GM12874 (cell line): ENCODE measurements around the gene CDK5RAP2.

Experiments used
- TF ChIP-seq, protein P1 (sequence below): IDR thresholded peaks from 2 replicates; pipeline ENCODE4 v1.5.1; 2011; ENCODE audit warnings: low read depth, mild to moderate bottlenecking, control low read depth, low read length, moderate library complexity; ENCODE audit not compliant: insufficient read depth

Gene CDK5RAP2

DNA sequence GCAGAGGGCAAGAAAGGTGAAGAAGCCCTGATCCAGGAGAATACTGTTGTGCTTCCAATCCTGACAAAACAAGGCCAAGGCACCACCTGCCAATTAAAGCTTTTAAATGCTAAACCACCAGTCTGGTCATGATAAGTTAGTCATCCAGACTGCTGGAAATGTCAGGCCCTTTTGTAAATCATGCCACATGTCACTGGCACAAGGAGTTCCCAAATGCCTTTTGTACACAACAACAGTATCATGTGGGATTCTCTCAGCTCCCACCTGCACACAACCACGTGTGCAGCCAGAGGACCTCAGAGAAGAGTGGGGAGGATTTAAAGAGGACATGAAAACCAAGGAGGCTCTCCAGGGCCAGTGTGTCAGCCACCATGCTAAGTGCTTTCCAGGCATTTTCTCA is 99.3 kb downstream of the CDK5RAP2 start:
- TF ChIP-seq, protein P1, sequence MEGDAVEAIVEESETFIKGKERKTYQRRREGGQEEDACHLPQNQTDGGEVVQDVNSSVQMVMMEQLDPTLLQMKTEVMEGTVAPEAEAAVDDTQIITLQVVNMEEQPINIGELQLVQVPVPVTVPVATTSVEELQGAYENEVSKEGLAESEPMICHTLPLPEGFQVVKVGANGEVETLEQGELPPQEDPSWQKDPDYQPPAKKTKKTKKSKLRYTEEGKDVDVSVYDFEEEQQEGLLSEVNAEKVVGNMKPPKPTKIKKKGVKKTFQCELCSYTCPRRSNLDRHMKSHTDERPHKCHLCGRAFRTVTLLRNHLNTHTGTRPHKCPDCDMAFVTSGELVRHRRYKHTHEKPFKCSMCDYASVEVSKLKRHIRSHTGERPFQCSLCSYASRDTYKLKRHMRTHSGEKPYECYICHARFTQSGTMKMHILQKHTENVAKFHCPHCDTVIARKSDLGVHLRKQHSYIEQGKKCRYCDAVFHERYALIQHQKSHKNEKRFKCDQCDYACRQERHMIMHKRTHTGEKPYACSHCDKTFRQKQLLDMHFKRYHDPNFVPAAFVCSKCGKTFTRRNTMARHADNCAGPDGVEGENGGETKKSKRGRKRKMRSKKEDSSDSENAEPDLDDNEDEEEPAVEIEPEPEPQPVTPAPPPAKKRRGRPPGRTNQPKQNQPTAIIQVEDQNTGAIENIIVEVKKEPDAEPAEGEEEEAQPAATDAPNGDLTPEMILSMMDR = no peak

DNA sequence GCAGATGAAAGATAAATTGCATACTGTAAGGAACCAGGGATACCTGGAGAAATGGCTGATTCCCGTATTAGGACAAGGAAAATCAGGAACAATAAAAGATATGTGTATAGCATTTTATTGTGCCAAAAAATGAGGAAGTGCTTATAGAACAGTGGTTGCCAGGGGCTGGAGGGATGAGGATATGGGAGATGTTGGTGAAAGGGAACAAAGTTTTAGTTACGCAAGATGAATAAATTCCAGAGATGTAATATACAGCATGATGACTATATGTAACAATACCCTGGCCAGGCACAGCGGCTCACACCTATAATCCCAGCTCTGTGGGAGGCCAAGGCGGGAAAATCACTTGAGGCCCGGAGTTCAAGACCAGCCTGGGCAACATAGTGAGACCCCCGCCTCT is 101.8 kb downstream of the CDK5RAP2 start:
- TF ChIP-seq, protein P1 = no peak

DNA sequence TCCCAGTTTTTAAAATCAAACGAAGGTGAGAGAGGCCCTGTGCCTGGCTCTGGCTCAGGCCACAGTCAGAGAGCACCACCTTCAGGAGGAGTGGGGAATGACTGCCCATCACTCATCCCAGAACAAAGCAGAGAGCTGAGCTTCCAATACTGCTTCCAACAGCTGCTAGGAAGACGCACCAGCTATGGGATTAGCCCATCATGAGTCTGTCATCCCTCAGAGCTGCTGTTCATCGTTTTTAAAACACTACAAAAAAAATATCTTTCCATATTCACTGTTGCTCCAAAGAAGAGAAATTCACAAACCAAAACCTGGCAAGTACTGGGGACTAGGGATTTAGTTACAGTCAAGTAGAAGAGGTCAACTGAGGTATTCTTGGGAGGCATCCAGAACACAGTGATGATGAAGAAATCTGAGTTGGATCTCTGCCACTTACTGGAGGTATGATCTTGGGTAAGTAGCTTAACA is 102.4 kb downstream of the CDK5RAP2 start:
- TF ChIP-seq, protein P1 = peak; percentile 77

DNA sequence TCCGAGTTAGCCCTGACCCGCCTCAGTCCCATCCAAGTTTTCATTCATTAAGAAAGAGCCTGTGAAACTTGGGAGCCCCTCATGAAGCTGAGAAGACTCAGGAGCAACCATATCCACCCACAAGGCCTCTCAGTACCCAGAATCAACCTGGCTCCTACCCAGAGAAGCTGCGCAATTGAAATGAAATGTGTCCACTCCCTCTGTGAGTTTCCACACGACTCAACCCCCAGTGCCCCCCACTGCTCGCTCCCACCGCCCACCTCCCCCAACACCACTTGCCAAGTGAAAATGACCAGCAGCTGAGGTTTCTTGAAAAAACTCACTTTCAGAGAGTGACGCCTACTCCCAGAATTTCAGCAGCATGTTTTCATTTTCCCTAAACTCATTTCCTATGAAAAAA is 104.6 kb downstream of the CDK5RAP2 start:
- TF ChIP-seq, protein P1 = no peak

DNA sequence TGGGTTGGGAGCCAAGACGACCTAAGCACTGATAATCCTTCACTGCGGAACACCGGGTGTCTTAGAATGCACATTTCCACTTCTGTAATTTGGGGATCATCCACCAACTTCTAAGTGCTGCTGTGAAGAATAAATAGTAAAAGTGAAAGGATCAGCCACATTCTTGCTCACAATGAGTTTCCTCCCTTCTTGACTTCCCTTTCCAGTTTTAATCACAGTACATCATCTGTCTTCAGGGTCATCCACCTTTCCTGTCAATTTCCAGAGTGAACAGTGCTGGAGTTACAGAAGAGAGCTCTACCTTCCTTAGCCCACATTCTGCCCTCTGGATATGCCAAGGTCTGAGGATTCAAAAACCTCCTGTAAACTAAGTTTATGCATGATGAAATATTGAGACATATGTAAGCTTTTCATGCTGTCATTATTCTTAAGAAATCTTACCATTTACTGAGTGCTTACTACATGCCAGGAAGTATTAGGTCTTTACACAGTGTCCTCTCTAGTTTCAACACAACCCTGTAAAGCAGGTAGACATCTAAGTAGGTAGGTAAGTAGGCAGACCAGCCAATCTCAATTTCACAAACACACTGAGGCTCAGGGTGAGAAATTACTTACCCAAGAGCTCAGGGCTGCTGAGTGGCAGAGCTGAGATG is 105.2 kb downstream of the CDK5RAP2 start:
- TF ChIP-seq, protein P1 = no peak

DNA sequence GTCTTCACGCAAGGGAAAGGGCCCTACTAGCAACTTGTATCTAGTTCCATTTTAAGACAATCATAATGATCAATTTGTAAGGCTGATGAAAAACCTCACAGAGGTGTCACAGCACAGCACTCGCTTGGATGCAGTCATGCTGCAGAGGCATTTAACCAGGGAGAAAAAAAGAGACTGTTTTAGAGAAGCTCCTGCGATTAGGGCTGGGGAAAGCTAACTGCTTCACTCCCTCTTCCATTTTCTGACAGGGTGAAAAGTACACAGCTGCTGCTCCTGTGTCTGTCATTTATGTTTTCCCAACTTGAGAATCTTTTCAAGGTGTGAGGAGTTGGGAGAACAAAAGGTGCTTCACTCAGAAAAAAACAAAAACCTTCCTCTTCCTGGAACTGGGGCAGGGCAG is 106.4 kb downstream of the CDK5RAP2 start:
- TF ChIP-seq, protein P1 = no peak

DNA sequence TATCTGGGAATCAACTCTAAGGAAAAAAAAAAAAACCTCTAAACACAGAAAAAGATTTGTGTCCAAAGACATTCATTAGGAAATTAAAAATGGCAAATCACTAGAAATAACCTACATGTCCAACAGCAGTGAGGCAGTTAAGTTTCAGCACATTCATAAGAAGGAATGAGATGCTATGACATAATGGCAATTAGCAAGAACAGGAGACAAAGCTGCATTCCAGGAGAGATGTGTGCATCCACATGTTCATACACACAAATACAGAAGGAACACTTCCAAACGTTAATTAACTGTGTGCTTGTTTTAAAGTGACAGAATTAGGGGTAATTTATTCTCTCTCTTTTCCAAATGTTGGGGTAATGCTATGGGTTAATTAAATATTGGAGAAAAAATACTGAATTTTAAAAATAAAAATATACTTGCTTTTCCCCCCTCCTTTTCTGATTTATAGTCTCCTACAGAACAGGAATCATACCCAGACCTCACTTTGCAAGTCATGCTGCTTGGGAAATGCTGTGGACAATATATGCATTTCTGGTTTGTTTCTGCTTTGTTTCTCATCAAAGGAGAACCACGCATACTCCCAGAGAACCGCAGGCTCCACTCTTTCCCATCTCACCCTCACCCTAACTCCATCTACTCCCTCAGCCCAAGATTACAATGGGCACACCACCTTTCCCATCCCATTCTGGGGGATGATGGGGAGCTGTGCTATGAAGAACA is 114.1 kb downstream of the CDK5RAP2 start:
- TF ChIP-seq, protein P1 = no peak
